ELF-1 (cell line): ENCODE measurements around the gene COL6A3.

ENCODE experiments used
- DNase-seq: peaks from one replicate; pipeline ENCODE4 v3.0.0-alpha.2; 2016; ENCODE audit warnings: low read depth, low spot score

COL6A3 gene

DNA sequence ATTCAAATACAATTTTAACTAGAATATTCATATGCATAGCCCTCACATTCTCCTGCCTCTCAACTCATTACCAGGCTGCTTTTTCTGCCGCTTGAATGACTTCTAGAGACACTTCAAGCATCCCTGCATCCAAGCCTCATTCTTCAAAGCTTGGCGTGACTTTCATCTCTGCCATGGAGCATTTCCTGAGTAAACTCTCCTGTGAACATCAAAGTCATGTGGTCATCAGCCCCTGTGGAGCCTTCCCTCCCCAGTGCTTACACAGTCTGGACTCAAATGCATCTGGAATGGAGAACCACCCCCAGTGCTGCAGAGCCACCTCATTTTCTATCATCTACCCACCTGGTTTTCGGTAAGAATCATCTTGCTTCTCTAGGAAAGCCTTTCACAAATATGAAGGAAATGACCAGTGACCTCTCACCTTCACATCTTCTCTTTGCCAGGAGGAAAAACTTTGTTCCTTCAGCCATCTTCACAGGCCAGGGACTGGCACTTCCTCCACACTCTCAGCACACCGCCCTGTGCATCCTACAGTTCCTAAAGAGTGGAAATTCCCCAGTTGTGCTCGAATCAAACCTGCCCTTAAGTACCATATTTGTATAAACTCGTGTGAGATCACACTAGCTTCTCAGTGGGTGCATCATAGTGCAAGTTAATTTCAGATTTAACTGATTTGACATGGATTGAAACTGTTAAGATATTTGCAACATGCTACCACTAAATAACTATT lies 116.4 kb downstream of the COL6A3 start:
- DNase-seq: peak; percentile 37

DNA sequence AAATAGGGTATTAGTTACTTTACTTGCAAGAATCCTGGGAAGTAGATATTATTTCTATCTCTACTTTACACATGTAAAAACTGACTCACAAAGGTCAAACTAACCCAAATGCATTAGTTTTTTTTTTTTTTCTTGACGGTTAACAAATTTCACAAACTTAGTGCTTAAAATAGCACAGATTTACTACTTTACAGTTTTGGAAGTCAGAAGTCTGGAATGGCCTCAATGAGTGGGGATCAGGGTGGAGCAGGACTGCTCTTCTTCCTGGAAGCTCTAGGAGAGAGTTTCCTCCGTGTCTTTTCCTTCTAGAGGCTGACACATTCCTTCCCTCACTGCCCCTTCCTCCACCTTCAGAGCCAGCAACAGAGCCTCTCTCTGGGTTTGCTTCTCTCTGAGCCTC lies 117.2 kb downstream of the COL6A3 start:
- no peak for DNase-seq

DNA sequence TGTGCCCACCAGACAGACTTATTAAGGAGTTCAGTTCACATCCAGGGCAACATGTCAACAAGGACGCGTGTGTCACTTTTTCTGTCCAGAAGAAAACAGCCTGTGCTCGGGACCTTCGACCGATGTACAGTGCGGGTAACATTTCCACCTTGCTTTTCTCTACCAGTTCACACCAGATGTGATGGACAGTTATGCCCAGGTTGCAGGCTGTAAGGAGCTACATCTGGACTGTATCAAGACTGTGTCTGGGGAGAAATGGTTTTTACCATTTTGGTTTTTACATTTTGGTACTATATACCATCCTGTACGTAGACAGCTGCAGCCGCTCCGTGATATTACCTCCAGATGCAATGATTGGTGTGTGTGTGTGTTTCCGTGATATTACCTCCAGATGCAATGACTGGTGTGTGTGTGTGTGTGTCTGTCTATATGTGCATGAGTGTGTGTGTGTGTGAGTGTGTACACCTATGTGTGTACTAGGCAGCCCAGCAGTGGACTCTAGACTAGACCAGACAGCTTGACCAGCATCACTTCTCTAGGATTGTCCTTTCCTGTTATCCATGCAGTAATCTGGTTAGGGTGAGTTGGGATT lies 118.0 kb downstream of the COL6A3 start:
- DNase-seq: no peak

DNA sequence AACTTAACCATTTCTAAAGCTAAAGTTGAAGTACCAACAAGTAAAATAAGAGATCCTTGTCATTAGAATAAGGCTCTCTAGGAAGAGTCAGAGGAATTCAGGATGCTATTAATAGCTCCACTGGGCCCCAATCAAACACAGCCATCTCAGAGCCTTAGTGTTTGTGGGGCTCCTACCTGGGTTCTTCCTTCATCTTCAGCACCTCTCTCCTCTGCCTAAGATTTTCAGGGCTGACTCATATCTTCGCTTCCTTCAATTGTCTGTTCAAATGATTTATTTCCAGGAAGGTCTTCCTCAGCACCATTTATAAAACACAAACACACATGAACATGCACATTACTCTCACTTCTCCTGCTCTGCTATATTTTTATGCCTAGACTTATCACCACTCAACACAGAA lies 119.5 kb downstream of the COL6A3 start:
- DNase-seq: no peak

DNA sequence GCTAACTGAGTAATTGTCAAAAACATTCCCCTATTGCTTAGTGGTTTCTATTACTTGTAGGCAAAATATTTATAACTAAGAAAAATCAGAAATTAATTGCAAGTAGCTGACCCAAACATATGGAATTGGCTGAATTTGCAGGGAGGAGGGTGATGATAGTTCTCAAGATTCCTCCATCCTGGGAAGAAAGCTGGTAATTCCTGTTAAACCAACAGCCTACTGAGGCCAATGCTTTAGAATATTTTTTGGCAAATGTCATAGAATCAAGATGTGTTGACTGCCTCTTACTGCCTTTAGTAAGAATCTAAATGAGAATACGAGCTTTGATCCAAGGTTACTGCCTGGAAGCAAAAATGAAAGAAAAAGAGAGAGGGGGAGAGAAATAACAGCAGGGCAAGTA lies 120.0 kb downstream of the COL6A3 start:
- DNase-seq: no peak

DNA sequence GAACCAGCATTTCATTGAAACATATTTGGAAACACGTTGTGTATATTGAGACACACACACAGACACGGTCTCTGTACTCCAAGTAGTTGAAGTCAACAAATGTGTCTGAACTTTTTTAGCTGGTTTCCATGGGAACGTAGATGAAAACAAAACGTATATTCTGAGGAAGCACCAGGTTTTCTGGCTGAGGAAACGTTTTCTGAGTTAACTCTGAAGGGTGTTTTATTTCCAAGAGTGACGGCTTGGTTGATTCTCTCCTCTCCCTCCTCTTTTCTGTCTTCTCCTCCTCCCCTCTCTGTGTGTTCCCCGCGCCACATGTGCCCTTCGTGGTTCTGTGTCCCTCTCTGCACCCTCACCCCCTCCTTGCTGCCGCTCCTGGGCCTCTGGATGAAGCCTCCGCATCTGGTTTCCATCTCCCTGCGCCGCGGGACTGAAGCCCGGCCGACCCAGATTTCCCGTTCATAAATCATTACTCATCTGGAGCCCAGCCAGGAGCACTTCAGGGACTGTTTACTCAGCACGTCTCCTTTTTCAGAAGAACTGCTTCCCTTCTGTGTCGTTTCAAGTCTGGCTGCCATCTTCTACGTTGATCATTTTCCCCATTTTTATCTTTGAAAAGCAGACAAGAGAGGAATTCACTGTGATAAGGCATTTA lies 122.7 kb downstream of the COL6A3 start:
- peak; percentile 83 for DNase-seq

DNA sequence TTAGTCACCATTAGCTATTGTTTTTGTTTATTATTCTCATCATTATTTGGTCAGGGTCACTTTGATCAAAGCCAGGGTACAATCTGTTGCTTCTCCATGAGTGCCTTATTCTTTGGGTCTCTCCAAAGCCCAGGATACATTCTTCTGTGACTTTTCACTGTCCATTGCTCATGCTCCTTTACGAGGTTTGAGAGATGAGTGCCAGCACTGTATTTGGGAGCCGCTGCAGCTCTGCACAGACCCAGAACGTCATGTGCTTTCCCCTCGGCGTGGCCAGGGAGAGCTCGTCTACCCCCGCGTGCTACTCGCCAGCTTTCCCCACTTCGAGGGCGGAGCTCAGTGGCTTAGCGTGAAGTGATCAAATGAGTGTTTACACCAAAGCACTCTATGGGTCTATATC lies 123.7 kb downstream of the COL6A3 start:
- peak; percentile 45 for DNase-seq

DNA sequence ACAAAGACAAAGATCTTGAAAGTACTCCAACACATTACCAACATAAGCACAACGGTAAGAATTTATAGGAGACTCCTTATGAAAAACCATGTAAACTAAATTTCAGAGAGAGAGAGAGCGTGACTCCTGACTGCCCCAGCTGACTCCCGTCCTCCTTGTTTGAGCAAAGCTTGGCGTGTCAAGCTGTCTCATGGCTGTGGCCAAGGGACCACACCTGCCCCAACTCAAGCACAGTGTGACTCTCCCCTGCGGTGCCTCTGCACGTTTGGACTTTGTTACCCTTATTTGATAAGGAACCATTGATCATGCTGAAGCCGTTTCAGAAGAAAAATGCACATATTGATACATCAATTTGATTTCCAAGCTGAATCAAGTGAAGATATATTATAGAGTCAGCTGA lies 124.8 kb downstream of the COL6A3 start:
- no peak for DNase-seq

DNA sequence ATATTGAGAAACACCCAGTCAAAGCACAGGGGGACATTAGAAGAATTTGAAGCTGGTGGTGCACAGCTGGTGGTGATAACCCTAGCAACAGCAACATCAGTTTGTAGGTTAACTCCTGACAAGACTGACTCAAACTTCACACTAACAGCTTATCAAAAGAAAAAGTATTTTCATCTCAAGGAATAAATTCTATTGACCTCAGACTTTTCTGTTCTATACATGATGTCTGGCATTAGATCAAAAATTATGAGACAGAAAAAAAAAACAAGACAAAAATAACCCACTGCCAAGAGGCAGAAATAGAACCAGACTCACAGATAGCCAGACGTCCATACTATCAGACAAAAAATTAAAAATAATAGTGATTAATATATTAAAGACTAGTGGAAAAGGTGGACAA lies 126.1 kb downstream of the COL6A3 start:
- DNase-seq: no peak

DNA sequence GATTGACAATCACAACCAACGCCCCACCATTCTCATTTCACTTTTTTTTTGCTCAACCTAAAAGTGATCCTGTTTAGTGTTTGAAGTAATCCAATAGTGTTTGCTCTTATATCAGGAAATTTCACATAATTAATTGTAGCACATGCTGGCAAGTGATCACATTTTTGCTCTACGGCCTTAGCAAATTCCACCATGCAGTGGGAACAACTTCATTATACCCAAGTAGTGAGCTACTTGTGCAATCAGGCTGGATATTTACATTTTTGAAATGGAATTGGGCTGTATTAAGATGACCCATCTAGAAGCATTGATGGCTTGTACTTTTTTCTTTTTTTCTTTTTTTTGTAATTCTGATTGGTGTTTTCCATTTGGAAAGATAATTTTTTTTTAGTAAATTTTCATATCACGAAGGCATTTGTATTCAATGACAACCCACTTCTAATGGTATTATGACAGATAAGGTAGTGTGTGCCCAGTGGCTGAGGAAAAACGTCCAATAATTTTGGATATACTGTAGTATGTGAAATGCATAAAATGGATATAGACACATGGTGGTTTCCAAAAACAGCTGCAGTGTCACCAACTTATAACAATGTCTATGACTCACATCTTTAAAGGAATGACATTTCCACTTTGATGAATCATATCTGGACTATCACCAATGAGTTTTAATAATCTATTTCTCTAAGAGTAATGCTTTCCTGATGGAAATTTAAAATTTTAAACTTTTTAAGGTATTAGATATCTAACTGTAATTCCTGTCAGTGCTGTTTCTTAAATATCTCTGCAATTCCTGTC lies 130.6 kb downstream of the COL6A3 start:
- DNase-seq: no peak

DNA sequence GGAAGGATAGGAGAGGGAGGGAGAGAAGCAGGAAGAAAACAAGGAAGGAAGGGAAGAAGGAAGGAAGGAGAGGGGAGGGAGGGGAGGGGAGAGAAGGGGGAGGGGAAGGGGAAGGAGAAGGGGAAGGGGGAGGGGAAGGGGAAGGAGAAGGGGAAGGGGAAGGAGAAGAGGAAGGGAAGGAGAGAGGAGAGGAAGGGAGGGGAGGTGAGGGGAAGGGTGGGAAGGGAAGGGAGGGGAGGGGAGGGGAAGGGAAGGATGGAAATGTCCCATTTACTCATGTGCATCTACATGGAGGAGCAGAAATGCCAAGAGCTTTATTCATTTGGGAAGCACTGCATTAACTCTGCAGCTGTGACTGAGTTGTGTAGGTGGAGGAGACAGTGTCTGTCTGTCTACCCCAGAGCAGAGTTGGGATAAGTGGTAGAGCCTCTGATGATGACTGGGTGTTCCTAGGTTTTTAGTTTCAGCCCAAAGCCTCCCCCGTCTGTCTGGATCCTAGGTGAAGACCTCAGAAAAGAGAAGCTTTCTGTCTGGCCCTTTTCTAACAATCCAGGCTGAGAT lies 131.3 kb downstream of the COL6A3 start:
- DNase-seq: no peak

DNA sequence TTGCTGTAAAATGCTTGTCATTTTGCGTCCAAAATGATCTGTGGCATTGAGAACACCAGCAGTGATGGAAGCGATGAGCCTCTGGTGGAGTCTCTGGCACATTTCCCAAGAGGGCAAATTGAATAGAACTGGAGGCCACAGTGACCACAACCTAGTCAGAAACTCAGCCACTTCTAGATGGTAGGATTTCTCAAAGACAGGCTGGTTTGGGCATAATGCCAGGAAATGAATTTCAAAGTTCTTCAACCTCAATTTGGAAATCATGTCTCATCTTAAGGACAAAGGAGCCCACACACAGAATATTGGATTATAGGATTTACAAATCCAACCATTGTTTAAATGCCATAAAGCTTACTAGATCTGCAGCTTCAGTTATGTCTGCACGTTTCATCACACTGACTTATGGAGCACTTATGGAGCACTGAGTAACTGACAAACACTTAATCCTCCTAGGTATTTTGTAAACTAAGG lies 132.1 kb downstream of the COL6A3 start:
- no peak for DNase-seq

DNA sequence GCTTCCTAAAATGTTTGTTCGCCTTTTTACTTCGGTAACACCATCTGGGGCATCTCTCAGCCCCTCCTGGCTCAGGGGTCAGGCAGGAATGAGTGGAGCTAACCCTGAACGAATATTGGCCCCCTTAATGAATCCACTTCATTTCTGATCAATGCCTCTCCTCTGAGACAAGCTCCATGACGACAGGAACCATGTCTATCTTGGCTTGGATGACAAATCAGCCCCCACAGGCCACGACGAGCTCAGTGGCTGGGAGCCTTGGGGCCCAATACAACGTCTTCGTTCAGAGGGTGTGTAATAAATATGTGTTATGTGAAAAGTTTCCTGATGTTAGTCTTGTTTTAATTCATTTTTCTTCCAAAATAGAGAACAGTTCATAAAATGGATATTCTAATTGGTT lies 133.0 kb downstream of the COL6A3 start:
- no peak for DNase-seq

DNA sequence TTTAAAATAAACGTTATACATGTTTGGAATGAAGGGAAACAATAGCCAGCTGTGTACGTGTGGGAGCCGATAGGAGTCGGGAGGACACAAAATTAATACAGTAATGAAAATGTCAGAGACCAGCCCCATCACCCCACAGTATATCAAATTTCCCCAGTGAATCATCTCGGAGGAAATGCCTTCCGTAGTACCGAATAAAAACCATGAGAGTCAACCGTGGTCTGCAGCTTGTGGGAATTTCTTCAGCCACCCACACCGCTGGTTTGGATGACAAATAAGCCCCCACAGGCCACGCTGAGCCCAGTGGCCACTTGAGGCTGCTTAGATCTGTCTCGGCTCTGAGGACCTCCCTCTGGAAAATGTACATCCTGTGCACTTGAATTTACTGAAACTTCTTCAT lies 133.7 kb downstream of the COL6A3 start:
- no peak for DNase-seq

DNA sequence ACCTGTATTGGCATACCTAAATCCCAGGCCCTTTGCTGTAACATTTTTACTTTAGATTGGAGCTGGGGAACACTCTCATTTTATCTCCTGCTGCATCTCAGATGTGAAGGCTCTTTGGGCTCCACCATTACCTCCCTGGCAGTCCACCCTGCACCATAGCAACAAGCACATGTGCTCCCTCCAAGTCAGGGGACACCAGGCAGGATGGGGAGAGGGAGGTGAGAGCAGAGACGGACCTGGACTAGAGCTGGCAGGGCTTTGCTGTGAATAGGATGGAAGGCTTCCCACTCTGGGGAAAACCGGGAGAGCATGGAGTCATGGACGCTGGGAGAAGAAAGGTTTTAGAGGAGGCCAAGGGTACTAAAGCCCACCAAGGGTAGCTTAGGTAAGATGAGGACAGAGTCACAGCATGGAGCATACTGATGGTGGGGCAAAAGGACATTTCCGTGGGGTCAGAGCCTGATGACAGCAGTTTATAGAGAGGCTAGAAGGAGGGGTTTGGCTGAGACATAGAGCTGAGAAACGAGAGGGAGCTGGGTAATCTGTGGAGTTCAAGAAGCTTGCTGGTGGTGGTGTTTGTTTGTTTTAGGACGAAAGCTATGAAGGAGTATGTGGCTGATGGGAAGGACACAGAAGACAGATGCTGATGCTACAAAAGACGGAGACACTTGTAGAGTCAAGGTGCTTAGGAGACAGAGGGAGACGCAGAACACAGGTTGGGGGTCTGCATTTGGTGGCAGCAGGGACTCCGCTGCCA lies 134.8 kb downstream of the COL6A3 start:
- no peak for DNase-seq

DNA sequence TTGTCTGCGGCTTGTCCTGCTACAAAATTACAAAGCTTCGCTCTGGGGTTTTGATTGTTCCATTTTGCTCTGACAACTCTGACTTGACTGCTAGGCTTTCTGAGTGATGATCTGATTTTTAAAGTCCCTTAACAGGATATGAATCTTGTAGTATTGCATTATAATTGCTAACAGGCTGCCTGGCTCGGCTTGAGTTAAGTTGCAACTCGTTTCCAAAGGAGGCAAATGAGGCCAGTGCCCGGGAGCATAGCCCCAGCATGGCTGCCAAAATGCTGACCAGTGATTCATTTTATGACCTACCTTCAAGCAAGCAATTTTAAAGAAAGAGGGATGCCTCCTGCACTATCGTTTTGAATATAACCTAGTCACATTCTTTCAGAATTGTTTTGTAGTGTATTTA lies 135.4 kb downstream of the COL6A3 start:
- no peak for DNase-seq

DNA sequence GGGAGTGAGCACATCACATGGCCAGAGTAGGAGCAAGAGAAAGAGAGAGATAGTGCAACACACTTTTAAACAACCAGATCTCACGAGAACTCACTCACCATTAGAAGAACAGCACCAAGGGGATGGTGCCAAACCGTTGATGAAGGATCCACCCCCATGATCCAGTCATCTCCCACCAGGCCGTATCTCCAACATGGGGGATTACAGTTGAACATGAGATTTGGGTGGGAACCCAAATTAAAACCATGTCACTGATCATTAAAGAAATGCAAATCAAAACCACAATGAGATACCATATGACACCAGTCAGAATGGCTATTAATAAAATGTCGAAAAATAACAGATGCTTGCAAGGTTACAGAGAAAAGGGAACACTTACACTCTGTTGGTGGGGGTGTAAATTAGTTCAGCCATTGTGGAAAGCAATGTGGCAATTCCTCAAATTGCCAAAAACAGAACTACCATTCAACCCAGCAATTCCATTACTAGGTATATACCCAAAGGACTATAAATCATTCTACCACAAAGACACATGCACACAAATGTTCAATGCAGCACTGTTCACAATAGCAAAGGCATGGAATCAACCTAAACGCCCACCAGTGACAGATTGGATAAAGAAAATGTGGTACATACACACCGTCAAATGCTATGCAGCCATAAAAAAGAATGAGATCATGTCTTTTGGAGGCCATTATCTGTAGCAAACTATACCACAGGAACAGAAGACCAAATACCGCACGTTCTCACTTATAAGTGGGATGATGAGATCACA lies 137.1 kb downstream of the COL6A3 start:
- DNase-seq: no peak
